ENCODE measurements around the gene RANBP10.

- TF ChIP-seq POLR2A (IDR thresholded peaks at IDR 0.05; ENCODE audit: low read length) (no peak), GATA1 (IDR thresholded peaks at IDR 0.05; ENCODE audit: low read depth, low read length) (no peak)
Observed at GRCh38 chr16:67790071-67790470, 16.3 kb downstream of the RANBP10 start.
